Liver (tissue), 3 donors: ENCODE measurements around the gene ADAM10.

ENCODE experiments used
- EGR1 ChIP-seq, 2 donors: IDR thresholded peaks; 2 replicates each; pipeline ENCODE4 v1.6.1; 2016 to 2018; ENCODE audit warnings: antibody characterized with exemption in 2 of 2, low read depth in 2 of 2
- GABPA ChIP-seq, 2 donors: IDR thresholded peaks in 1 of 2; conservative IDR thresholded peaks in 1 of 2; 2 replicates each; pipeline ENCODE4 v1.6.1; 2016; ENCODE audit warnings: antibody characterized with exemption in 2 of 2, mild to moderate bottlenecking in 1 of 2, moderate library complexity in 1 of 2
- JUND ChIP-seq, 2 donors: IDR thresholded peaks; 2 replicates each; pipeline ENCODE4 v1.6.1; 2016; ENCODE audit warnings: antibody characterized with exemption in 2 of 2
- SP1 ChIP-seq: IDR thresholded peaks from 2 replicates; pipeline ENCODE4 v1.6.1; 2018; ENCODE audit warnings: antibody characterized with exemption, mild to moderate bottlenecking
- TF ChIP-seq, protein P1 (sequence below): IDR thresholded peaks from 2 replicates; pipeline ENCODE4 v1.6.1; 2016; ENCODE audit warnings: antibody characterized with exemption
- TF ChIP-seq, protein P2 (sequence below): fragments of 150-350 bp; IDR thresholded peaks from 2 replicates; pipeline ENCODE4 v1.5.1; 2017; ENCODE audit warnings: improper control_type of control experiment, low read depth, low read length; ENCODE audit not compliant: missing input control
- donor health status: healthy.
- donor health status: healthy.

DNA sequence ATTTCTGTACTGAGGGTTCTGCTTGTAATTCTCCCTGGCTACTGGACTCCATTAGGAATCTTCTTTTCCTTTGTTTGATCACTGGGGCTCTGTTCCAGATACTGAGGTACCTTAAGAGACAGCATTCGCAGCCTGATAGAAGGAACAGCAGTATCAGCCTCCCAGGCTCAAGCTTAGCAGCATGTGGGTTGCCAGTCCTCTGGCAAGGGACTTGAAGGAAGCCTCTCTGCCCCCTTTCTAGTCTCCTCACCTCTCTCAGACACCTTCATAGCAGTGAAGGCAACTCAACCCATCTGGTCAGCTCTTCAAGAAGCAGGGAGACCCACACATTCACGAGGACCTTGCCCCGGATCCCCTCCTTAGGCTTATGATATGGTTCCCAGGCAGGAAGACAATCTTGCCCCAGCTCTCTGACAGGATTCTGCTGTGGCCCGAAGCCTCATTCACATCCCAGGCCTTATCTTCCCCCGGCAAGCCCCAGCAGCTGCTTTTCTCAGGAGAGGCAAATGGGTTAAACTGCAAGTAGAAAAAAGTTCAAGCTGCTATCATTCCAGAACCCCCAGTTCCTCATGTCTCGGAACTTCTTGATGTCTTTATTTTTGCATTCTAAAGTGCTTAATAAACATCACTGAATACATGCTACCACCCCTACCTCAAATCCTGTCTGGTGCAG lies 164.6 kb downstream of the ADAM10 start:
- TF ChIP-seq, protein P1, sequence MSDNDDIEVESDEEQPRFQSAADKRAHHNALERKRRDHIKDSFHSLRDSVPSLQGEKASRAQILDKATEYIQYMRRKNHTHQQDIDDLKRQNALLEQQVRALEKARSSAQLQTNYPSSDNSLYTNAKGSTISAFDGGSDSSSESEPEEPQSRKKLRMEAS, result no peak
- TF ChIP-seq, protein P2, sequence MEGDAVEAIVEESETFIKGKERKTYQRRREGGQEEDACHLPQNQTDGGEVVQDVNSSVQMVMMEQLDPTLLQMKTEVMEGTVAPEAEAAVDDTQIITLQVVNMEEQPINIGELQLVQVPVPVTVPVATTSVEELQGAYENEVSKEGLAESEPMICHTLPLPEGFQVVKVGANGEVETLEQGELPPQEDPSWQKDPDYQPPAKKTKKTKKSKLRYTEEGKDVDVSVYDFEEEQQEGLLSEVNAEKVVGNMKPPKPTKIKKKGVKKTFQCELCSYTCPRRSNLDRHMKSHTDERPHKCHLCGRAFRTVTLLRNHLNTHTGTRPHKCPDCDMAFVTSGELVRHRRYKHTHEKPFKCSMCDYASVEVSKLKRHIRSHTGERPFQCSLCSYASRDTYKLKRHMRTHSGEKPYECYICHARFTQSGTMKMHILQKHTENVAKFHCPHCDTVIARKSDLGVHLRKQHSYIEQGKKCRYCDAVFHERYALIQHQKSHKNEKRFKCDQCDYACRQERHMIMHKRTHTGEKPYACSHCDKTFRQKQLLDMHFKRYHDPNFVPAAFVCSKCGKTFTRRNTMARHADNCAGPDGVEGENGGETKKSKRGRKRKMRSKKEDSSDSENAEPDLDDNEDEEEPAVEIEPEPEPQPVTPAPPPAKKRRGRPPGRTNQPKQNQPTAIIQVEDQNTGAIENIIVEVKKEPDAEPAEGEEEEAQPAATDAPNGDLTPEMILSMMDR, result no peak
- TF ChIP-seq JUND (IDR thresholded peaks at IDR 0.05), result no peak
- TF ChIP-seq SP1, result no peak
- no peak for TF ChIP-seq EGR1 (IDR thresholded peaks at IDR 0.05; ENCODE audit: low read depth in 2 of 2)
- TF ChIP-seq GABPA (IDR thresholded peaks at IDR 0.05 in 1 of 2, conservative IDR thresholded peaks at IDR 0.05 in 1 of 2), result no peak
